GM04504 (cell line): ENCODE data around the gene LAMA4.
"Not testable (repeated sequence)": the region's sequence is repeated elsewhere in the genome, so short reads cannot be mapped to it uniquely, and the experiment has no call there.

ENCODE experiments used
- DNase-seq: peaks from one replicate; pipeline ENCODE4 v3.0.0-alpha.2; 2012; ENCODE audit warnings: low read depth

Gene LAMA4

GRCh38 chr6:112216662-112217551 lies 37.5 kb downstream of the LAMA4 start:
- DNase-seq, result no peak

GRCh38 chr6:112215488-112216284 lies 38.7 kb downstream of the LAMA4 start:
- no peak for DNase-seq

- no peak for DNase-seq
Measured at GRCh38 chr6:112214739-112215269, 39.6 kb downstream of the LAMA4 start.

- no peak for DNase-seq
Measured at GRCh38 chr6:112210852-112211251, 43.5 kb downstream of the LAMA4 start.

GRCh38 chr6:112209131-112209530 lies 45.2 kb downstream of the LAMA4 start:
- no peak for DNase-seq

GRCh38 chr6:112207776-112208175 lies 46.6 kb downstream of the LAMA4 start:
- DNase-seq, result no peak

GRCh38 chr6:112207131-112207530 lies 47.2 kb downstream of the LAMA4 start:
- no peak for DNase-seq

GRCh38 chr6:112206110-112206458 lies 48.3 kb downstream of the LAMA4 start:
- no peak for DNase-seq

- no peak for DNase-seq
Measured at GRCh38 chr6:112205427-112206109, 48.8 kb downstream of the LAMA4 start.

- DNase-seq, result no peak
Measured at GRCh38 chr6:112204350-112204706, 50.0 kb downstream of the LAMA4 start.

GRCh38 chr6:112203577-112204349 lies 50.6 kb downstream of the LAMA4 start:
- DNase-seq, result no peak

- DNase-seq, result no peak
Measured at GRCh38 chr6:112202639-112203341, 51.6 kb downstream of the LAMA4 start.

- not testable (repeated sequence) for DNase-seq
Measured at GRCh38 chr6:112200185-112200914, 54.0 kb downstream of the LAMA4 start.

GRCh38 chr6:112199001-112199403 lies 55.4 kb downstream of the LAMA4 start:
- no peak for DNase-seq

GRCh38 chr6:112198582-112198981 lies 55.8 kb downstream of the LAMA4 start:
- no peak for DNase-seq

- DNase-seq, result no peak
Measured at GRCh38 chr6:112197636-112198035, 56.7 kb downstream of the LAMA4 start.

GRCh38 chr6:112196306-112196705 lies 58.1 kb downstream of the LAMA4 start:
- DNase-seq, result no peak

- DNase-seq, result no peak
Measured at GRCh38 chr6:112195166-112195565, 59.2 kb downstream of the LAMA4 start.

GRCh38 chr6:112194511-112194910 lies 59.9 kb downstream of the LAMA4 start:
- no peak for DNase-seq

- no peak for DNase-seq
Measured at GRCh38 chr6:112193535-112194051, 60.8 kb downstream of the LAMA4 start.
